ENCODE data around the gene HSF2BP.
"Not testable (repeated sequence)": the region's sequence is repeated elsewhere in the genome, so short reads cannot be mapped to it uniquely, and the experiment has no call there.

The HSF2BP gene

DNA sequence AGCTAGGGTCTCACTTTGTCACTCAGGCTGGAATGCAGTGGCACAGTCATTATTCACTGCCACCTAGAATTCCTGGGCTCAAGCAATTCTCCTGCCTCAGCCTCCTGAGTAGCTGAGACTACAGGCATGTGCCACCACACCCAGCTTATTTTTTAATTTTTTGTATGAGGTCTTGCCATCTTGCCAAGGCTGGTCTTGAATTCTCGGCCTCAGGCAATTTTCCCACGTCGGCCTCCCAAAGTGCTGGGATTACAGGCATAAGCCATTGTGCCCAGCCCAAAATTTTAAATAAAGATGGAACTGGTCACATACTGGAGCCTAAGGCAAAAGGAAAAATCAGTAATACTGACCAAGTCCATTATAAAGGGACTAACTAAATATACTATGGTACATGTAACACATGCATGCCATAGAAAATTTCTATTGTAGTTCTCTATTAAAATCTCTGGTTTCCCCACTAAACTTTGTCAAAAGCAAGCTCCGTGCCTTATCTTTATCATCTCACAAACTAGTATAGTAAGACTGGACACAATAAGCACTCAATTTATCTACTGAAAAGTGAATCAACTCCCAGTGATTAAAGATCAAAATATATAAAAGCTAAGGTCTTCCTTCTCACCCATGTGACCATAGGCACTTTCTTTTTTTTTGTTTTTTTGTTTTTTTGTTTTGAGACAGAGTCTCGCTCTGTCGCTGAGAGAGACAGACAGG lies 61.6 kb downstream of the HSF2BP start:
- no peak for DNase-seq (ENCODE audit: low read depth)

- no peak for DNase-seq (ENCODE audit: low read depth)
These were observed 62.2 kb downstream of the HSF2BP start for GRCh38 chr21:43597052-43597451.

- DNase-seq (ENCODE audit: low read depth): no peak
These were observed 62.7 kb downstream of the HSF2BP start for GRCh38 chr21:43596616-43597015.

GRCh38 chr21:43595769-43596168 lies 63.5 kb downstream of the HSF2BP start:
- not testable (repeated sequence) for DNase-seq (ENCODE audit: low read depth)

DNA sequence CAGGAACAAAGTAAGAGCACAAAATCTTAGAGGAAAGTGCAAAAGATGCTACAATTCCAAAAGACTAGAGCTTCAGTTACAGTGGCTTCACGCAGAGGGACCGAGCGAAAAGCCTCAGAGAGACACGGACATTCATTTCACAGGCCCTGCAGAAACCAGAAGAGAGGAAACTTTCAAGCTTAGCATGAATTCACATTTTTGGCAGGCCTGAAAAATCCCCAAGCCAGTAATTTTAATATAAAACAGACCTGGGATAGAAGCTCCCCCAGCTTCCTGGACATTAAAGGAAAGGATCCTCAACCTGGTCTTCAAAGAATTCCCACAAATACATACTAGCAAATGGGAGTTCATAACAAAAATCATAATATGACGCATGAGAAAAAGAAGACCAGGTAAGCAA lies 66.2 kb downstream of the HSF2BP start:
- no peak for DNase-seq (ENCODE audit: low read depth)

DNA sequence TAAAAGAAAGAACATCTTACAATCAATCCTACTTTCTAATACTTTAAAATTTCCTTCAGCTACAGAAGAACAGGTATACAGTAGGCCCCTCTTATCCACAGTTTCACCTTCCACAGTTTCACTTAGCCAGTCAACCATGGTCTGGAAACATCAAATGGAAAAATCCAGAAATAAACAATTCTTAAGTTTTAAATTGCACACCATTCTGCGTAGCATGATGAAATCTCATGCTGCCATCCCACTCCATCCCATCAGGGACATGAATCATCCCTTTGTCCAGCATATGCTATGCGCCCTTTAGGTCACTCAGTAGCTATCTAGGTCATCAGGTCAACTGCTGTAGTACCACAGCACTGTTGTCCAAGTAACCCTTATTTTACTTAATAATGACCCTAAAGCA lies 67.7 kb downstream of the HSF2BP start:
- DNase-seq (ENCODE audit: low read depth): no peak

DNA sequence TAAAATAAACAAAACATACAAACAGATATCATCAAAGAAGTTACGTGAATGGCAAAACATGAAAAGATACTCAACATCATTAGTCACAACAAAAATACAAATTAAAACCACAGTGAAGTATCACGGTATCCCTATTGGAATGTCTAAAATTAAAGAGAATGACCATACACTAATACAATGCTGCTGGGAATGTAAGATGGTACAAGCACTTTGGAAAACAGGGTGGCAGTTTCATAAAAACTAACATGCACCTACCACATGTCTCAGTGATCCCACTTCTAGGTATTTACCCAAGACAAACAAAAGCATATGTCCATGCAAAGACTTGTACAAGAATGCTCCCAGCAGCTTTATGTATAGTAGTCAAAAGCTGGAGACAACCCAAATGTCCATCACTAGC lies 69.1 kb downstream of the HSF2BP start:
- no peak for DNase-seq (ENCODE audit: low read depth)

DNA sequence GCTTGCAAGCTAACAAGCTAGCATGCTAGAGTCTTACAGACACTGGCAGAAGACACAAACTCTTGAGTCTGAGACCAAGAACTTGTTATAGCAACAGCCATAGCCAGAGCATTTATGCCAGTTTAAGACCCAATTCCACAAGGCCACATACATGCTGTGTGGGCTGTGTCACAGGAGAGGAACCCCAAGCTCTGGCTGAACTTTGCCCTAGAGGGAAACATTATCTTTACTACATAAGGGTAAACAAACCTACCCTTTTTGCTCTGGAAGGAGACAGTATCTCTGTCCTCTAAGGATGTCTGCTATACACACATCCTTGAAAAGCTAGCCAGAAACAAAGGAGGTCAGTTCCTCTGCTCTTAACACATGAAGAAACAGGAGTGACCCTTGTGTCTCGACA lies 70.3 kb downstream of the HSF2BP start:
- no peak for DNase-seq (ENCODE audit: low read depth)

DNA sequence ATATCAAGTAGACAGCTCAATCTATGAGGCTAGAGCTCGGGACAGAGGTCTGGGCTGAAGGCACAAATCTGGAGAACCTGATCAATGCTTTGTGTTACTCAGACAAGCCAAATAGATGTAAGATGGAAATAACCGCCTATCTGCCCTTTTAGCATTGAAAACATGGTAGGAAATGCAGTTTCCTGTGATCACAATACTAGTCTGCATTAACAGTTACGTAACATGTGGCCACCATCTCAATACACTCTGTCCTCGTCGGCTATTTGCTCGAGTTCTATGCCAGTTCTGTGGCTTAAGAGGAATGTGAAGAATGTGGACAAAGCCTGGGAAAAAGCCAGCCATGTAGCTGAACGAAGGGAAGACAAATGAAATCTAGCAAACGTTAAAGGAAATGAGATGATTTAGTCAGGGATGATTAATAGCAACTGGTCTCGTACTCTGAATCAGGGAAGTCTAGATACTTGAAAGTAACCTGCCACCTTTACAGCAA lies 73.3 kb downstream of the HSF2BP start:
- no peak for DNase-seq (ENCODE audit: low read depth)

DNA sequence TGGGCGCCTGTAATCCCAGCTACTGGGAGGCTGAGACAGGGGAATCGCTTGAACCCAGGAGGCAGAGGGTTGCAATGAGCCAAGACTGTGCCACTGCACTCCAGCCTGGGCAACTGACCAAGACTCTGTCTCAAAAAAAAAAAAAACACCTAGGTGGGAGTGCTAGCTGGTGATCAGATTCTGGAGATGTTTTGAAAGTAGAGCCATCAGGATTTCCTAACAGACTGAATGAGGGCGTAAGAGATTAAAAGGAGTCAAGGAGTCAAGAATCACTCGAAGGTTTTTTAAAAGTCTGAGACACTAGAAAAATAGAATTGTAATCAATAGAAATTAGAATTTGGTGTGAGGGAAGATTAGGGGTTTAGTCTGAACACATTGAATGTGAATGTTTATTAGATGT lies 73.8 kb downstream of the HSF2BP start:
- DNase-seq (ENCODE audit: low read depth): no peak

DNA sequence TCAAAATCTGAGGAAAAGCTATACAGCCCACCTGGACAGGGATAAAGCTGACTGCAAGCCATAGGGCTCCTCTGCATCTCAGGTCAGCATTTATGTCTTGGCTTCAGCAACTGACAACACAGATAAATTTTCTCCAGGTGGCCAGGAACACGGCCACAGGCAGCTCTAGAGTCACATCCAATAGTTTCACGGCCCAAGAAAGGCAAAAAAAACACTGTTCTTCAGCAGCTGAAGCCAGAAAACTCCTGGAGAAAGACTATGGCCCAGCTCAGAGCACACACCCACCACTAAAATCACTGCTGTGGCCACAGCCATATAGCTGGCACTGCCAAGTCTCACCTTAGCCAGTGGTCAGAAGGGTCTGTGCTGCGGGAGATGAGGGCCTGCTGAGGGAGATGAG lies 77.8 kb downstream of the HSF2BP start:
- no peak for DNase-seq (ENCODE audit: low read depth)

DNA sequence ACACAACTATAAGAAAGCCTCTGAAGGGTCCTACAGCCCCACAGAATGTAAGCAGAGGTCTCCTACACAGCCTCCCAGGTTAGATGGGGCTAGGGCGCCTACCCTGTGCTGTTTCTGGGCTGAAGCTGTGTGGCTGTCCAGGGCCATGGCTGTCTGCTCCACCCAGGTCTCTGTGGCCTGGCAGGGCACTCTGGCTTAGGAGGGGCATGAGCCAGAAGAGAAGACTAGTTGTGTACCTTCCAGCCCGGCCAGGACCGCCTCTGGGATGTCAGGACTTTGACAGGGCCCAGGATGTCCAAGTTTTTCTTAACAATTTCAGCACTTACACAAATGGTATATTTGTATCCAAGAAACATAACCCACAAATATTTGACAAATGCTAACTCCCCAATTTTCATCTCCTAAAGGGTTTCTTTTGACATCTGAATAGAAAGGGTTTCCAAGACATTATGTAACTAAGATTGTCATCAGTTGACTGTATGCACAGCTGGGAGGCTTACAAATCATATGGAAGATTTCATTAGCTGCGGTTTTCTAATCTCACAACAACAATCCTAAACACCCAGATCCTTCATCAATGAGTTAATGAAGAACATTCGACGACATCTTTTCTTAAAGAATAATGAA lies 80.5 kb downstream of the HSF2BP start:
- no peak for DNase-seq (ENCODE audit: low read depth)

DNA sequence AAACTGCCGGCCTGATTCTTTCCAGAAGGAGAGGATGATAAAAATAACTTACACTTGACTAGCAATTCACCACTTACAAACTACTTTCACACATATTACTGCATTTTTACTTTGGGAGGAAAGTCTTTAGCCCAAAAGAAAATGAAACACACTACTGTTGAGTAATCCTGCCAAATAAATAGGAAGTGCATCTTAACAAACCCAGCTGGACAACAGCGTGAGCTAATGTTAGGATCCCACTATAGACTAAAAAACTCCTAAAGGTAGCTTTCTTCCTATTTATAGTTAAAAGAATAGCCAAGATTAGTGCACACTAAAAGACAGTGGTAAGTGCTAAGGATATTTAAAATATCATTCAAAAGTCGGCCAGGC lies 83.8 kb downstream of the HSF2BP start:
- no peak for DNase-seq (ENCODE audit: low read depth)

DNA sequence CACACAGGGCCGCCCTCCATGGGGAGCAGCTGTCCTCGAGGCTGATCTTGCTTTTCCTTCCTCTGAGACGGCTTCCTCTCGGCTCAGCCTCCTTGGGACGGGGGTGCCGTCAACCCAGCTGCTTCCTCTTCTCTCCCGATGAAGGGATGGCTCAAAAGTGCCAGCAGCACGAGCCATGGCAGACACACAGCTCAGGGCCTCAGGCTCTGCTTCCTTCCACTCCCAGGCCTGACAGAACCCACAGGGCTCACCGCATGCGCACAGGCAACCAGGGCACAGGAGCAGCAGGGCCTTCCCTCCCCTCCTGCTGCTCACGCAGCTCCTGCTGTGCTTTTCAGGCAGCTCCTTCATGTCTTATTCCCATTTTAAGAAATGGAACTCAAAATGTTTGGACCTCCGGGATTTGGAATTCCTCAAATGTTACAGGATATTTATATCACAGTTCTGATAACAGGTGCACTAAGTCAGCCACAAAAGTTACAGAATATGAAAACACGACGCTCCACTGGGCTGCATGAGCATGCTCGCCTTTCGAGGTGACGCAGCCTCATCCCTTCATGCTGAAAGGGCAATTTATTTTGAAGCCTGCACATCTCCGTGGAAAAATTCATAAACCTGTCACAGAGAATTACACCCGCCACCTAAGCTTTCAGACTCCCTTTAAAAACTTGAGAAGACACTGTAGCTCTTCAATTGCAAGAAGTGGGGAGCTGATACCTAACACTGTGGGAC lies 84.4 kb downstream of the HSF2BP start:
- no peak for DNase-seq (ENCODE audit: low read depth)

- DNase-seq (ENCODE audit: low read depth): no peak
These were observed 85.4 kb downstream of the HSF2BP start for GRCh38 chr21:43573921-43574320.

DNA sequence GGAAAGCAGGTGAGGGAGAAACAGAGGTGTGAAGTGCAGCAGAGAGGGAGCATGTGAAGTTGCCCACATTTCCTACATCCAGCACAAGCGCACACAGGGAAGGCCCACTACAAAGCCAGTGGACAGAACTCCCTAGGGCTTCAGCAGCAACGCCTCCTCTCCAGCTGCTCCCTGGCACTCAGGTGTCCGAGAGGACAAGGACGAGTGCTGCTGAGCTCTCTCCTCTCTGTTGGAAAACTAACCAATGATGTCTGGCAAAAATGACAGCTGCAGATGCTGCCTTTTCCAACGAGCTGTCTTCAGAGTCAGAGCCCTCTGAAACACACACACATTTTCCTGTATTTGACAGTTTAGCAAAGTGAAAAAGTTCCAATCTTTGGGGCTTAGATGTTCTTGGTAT lies 86.8 kb downstream of the HSF2BP start:
- DNase-seq (ENCODE audit: low read depth): no peak

- no peak for DNase-seq (ENCODE audit: low read depth)
These were observed 87.3 kb downstream of the HSF2BP start for GRCh38 chr21:43571976-43572375.

DNA sequence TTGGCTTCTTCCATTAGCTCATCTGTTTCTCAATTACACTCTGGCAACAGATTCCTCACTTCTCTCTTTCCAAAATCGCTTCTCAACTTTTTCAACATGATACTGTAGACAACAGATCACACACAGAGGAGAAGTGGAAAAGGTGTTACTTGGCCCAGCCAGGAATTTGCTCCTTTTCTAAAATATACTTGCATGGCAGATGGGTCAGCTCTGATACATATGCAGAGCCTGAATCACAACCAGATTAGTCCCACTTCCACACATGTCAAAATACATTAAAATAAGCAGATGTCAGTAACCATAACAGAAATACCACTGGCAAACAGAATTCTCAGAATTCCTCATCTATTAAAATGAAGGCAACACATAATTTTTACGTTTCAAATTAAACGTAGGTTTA lies 89.1 kb downstream of the HSF2BP start:
- not testable (repeated sequence) for DNase-seq (ENCODE audit: low read depth)

GRCh38 chr21:43562451-43562850 lies 96.8 kb downstream of the HSF2BP start:
- not testable (repeated sequence) for DNase-seq (ENCODE audit: low read depth)

DNA sequence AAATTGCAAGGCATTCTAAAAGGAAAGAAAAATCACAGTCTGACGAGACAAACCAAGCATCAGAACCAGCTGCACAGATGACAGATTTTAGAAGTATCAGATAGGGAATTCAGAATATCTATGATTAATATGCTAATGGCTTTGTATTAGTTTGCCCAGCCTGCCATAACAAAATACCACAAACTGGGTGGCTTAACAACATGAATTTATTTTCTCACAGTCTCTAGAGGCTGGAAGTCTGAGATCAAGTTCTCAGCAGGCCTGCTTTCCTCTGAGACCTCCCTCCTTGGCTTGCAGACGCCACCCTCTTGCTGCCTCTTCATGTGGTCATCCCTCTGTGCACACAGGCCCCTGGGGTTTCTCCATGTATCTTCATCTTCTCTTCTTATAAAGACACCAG lies 118.7 kb downstream of the HSF2BP start:
- DNase-seq (ENCODE audit: low read depth): not testable (repeated sequence)

GRCh38 chr21:43522495-43523131 lies 136.7 kb downstream of the HSF2BP start:
- DNase-seq (ENCODE audit: low read depth): not testable (repeated sequence)

DNA sequence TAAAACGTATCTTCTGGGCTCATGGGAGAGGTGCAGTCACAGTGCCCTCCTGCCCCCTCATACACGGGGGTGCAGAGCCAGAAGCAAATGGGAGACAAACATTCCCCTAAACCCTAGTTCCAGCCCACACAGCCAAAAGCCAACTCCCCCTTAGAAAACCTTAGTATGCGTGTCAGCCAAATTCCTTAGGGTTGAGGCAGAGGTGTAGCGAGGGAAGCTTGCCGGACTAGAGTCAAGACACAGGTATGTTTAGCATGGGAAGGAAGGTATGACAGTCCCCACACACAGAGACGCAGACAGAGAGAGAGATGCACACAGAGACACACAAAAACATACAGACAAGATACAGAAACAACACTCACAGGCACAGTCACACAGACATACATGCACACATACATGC lies 141.6 kb downstream of the HSF2BP start:
- not testable (repeated sequence) for DNase-seq (ENCODE audit: low read depth)
